Keratinocyte (primary cell): ENCODE data around the gene TCTN2. TPM values are rescaled to one million over a fixed set of nuclear protein-coding genes. Genes with fewer than 3 reads are reported as not detected.

Experiments
- DNase-seq: peaks from one replicate; pipeline ENCODE4 v3.0.0-alpha.2; 2011; ENCODE audit warnings: low read depth, missing footprints, low spot score
- FAIRE-seq: peaks from 2 replicates; lab custom pipeline; 2011; peaks lifted over from hg19 to GRCh38; lab: Jason Lieb, UNC
- H2AFZ ChIP-seq: 2 replicates; pipeline ENCODE4 v1.6.0; 2012; ENCODE audit warnings: low read length, control low read depth, inconsistent platforms; ENCODE audit not compliant: control insufficient read depth
- H3K27ac ChIP-seq: 2 replicates; pipeline ENCODE4 v1.5.1; 2011; ENCODE audit warnings: low read length; ENCODE audit not compliant: control insufficient read depth, insufficient read depth
- H3K27me3 ChIP-seq: 3 replicates; pipeline ENCODE4 v1.6.0; 2011; ENCODE audit warnings: low read length; ENCODE audit not compliant: control insufficient read depth, insufficient read depth; ENCODE audit errors: extremely low read depth
- H3K36me3 ChIP-seq, 2 experiments: 2 replicates in 1 of 2; 3 replicates in 1 of 2; pipeline ENCODE4 v1.5.1; 2011; ENCODE audit warnings: low read length in 2 of 2, mild to moderate bottlenecking in 1 of 2; ENCODE audit not compliant: control insufficient read depth in 2 of 2, insufficient read depth in 2 of 2; ENCODE audit errors: extremely low read depth in 1 of 2
- H3K4me1 ChIP-seq: 3 replicates; pipeline ENCODE4 v1.5.1; 2011; ENCODE audit warnings: low read length; ENCODE audit not compliant: control insufficient read depth, insufficient read depth; ENCODE audit errors: extremely low read depth
- H3K4me2 ChIP-seq: 3 replicates; pipeline ENCODE4 v1.6.0; 2011; ENCODE audit warnings: low read depth, low read length; ENCODE audit not compliant: control insufficient read depth, insufficient read depth; ENCODE audit errors: extremely low read depth
- H3K4me3 ChIP-seq, 3 experiments: fragments of 200-600 bp in 1 of 3; sonication (generic) in 1 of 3; 2 replicates in 2 of 3; 3 replicates in 1 of 3; pipeline ENCODE4 v1.5.1; 2011 to 2016; ENCODE audit warnings: low read length in 3 of 3, mild to moderate bottlenecking in 3 of 3, control low read depth in 2 of 3, inconsistent platforms in 1 of 3, low read depth in 1 of 3, mixed read lengths in 1 of 3, mixed run types in 1 of 3, moderate library complexity in 1 of 3; ENCODE audit not compliant: control insufficient read depth in 2 of 3, insufficient read depth in 2 of 3; ENCODE audit errors: extremely low read depth in 1 of 3
- H3K79me2 ChIP-seq: 2 replicates; pipeline ENCODE4 v1.6.0; 2012; ENCODE audit warnings: low read length; ENCODE audit not compliant: control insufficient read depth, insufficient read depth
- H3K9ac ChIP-seq: 3 replicates; pipeline ENCODE4 v1.6.0; 2011; ENCODE audit warnings: low read length; ENCODE audit not compliant: control insufficient read depth, insufficient read depth; ENCODE audit errors: extremely low read depth
- H3K9me1 ChIP-seq: 3 replicates; pipeline ENCODE4 v1.6.0; 2011; ENCODE audit warnings: low read length; ENCODE audit not compliant: control insufficient read depth, insufficient read depth; ENCODE audit errors: extremely low read depth
- H3K9me3 ChIP-seq: 2 replicates; pipeline ENCODE4 v1.5.1; 2012; ENCODE audit warnings: low read depth, low read length; ENCODE audit not compliant: control insufficient read depth
- H4K20me1 ChIP-seq: 3 replicates; pipeline ENCODE4 v1.6.0; 2011; ENCODE audit warnings: low read length; ENCODE audit not compliant: control insufficient read depth, insufficient read depth; ENCODE audit errors: extremely low read depth
- EZH2 ChIP-seq: IDR thresholded peaks from one replicate; pipeline ENCODE4 v1.6.1; 2012; ENCODE audit warnings: inconsistent platforms, mild to moderate bottlenecking, low read length, moderate library complexity
- dilution Hi-C: fragments of 300-500 bp; cut with MboI; formaldehyde crosslinking; loops from one replicate; pipeline ENCODE4 v1.7.0; 2020; ENCODE audit warnings: low sequenced_read_pairs; ENCODE audit not compliant: extremely low pct_ligation_motif_present
- polyA plus RNA-seq, 5 experiments: library from polyadenylated mRNA; depleted of rRNA in 3 of 5; stranded (reverse) in 3 of 5; stranded (forward) in 1 of 5; unstranded in 1 of 5; fragments of >200 nt; gene quantifications; 1 replicate in 1 of 5; 2 replicates in 3 of 5; 3 replicates in 1 of 5; pipeline versions ENCODE4 v1.2.1 to v1.2.3, GENCODE V29; 2011 to 2012; ENCODE audit warnings: missing spikeins in 2 of 5, low read depth in 1 of 5, low replicate concordance in 1 of 5
- TF ChIP-seq, protein P1 (sequence below), 3 experiments: IDR thresholded peaks in 1 of 3; conservative IDR thresholded peaks in 1 of 3; optimal IDR thresholded peaks in 1 of 3; 2 replicates in 2 of 3; 3 replicates in 1 of 3; pipeline versions ENCODE3 to v1.5.1; 2011; ENCODE audit warnings: low read length in 3 of 3, mild to moderate bottlenecking in 3 of 3, moderate library complexity in 2 of 3, control low read depth in 1 of 3, inconsistent platforms in 1 of 3; ENCODE audit not compliant: insufficient read depth in 2 of 3; ENCODE audit errors: extremely low read depth in 1 of 3

Gene TCTN2
- polyA plus RNA-seq, 1 donor (not counting 4 experiments of a cell fraction or from before 2014, with no cell fraction given): 3.2 TPM

DNA sequence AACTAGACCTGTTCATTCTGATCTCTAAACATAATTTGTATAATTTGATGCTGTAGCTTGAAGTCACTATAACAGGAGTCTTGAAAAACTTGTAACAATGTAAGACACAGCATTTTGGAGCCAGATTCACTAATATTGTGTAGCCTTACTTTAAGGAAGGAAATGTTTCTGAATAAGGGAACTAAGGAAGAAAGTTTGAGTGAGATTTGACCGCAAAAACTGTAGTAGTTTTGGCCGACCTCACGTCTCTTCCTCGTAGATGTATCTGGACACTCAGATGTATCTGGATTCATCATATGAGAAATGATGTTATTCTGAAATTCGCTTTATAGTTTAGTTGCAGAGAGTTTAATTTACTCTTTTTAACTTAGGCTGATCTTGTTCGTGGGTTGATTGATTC lies 77.2 kb downstream of the TCTN2 start:
- Histone ChIP-seq H2AFZ (no peak overlapping the region), H3K27me3 (no peaks in the 10 kb centered on the region), H3K79me2 (no peaks in the 10 kb centered on the region), H4K20me1 (no peaks in the 10 kb centered on the region), H3K27ac (no peak overlapping the region), H3K9ac (no peak overlapping the region), H3K4me1 (peaks cover 6% of the 10 kb centered on the region), H3K9me1 (no peaks in the 10 kb centered on the region), H3K4me2 (no peak overlapping the region), H3K9me3 (no peaks in the 10 kb centered on the region), H3K36me3 (peaks cover 20 to 26% of the 10 kb centered on the region in 2 experiments), H3K4me3 (no peak overlapping the region)
- dilution Hi-C loops: no loop called here
- TF ChIP-seq, protein P1, sequence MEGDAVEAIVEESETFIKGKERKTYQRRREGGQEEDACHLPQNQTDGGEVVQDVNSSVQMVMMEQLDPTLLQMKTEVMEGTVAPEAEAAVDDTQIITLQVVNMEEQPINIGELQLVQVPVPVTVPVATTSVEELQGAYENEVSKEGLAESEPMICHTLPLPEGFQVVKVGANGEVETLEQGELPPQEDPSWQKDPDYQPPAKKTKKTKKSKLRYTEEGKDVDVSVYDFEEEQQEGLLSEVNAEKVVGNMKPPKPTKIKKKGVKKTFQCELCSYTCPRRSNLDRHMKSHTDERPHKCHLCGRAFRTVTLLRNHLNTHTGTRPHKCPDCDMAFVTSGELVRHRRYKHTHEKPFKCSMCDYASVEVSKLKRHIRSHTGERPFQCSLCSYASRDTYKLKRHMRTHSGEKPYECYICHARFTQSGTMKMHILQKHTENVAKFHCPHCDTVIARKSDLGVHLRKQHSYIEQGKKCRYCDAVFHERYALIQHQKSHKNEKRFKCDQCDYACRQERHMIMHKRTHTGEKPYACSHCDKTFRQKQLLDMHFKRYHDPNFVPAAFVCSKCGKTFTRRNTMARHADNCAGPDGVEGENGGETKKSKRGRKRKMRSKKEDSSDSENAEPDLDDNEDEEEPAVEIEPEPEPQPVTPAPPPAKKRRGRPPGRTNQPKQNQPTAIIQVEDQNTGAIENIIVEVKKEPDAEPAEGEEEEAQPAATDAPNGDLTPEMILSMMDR (optimal IDR thresholded peaks at IDR 0.05 in 1 of 3, IDR thresholded peaks at IDR 0.05 in 1 of 3, conservative IDR thresholded peaks at IDR 0.05 in 1 of 3; ENCODE audit: extremely low read depth in 1 of 3, insufficient read depth in 2 of 3, low read length in 3 of 3): no peak
- TF ChIP-seq EZH2: no peak
- FAIRE-seq: no peak
- no peak for DNase-seq

DNA sequence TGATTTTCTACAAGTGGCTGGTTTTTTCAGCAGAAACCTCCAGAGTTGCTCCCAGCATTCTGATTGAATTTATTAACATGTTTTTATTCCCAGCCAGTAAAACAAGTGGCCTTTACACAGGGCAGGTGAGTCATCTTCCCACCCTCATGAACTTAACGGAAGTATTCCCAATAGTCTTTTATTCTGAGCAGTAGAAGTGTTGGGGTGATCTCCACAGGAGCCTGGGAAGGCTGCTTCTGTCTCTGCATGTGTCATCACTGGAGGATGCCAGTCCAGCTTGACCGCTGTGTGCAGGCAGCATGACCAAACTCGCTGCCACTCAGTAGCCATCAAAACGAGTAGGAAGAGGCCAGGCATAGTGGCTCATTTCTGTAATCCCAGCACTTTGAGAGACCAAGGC lies 77.7 kb downstream of the TCTN2 start:
- no peak overlapping the region for H3K27ac ChIP-seq
- no peak overlapping the region for H3K4me3 ChIP-seq
- H3K79me2 ChIP-seq: no peaks in the 10 kb centered on the region
- TF ChIP-seq, protein P1 (optimal IDR thresholded peaks at IDR 0.05 in 1 of 3, IDR thresholded peaks at IDR 0.05 in 1 of 3, conservative IDR thresholded peaks at IDR 0.05 in 1 of 3; ENCODE audit: extremely low read depth in 1 of 3, insufficient read depth in 2 of 3, low read length in 3 of 3): no peak
- TF ChIP-seq EZH2: no peak
- no peaks in the 10 kb centered on the region for H3K9me1 ChIP-seq
- H2AFZ ChIP-seq: no peak overlapping the region
- H3K9me3 ChIP-seq: no peaks in the 10 kb centered on the region
- dilution Hi-C loops: no loop called here
- no peak overlapping the region for H3K9ac ChIP-seq
- no peaks in the 10 kb centered on the region for H3K27me3 ChIP-seq
- H4K20me1 ChIP-seq: no peaks in the 10 kb centered on the region
- DNase-seq (no peak), FAIRE-seq (no peak)
- peaks cover 20 to 26% of the 10 kb centered on the region in 2 experiments for H3K36me3 ChIP-seq
- H3K4me1 ChIP-seq: peaks cover 6% of the 10 kb centered on the region
- no peak overlapping the region for H3K4me2 ChIP-seq
